GM19240 (cell line): ENCODE results near the gene SYP.
"Not testable (repeated sequence)": the region's sequence is repeated elsewhere in the genome, so short reads cannot be mapped to it uniquely, and the experiment has no call there.

ENCODE experiments used
- DNase-seq: peaks from one replicate; pipeline ENCODE4 v3.0.0; 2011; ENCODE audit warnings: low spot score; ENCODE audit not compliant: insufficient read length

SYP gene

DNA sequence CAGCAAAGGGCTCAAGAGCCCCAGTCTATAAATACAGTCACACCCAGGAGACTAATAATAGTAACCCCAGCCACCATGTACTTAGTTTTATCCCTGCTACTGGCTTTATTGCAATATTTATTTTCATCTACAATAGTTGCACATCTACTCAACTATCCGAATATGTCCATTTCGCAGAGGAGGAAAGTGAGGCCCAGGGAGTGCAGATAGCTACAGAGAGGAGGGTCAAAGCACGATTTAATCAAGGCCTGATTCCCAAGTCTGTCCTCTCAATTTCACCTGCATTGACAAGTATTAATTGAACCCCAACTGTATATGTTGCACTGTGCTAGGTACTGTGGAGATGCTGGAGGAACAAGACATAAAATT is 32.3 kb downstream of the SYP start:
- no peak for DNase-seq

- DNase-seq: no peak
These were observed 32.9 kb downstream of the SYP start for GRCh38 chrX:49166914-49167739.

GRCh38 chrX:49165901-49166881 is 33.8 kb downstream of the SYP start:
- DNase-seq: no peak

DNA sequence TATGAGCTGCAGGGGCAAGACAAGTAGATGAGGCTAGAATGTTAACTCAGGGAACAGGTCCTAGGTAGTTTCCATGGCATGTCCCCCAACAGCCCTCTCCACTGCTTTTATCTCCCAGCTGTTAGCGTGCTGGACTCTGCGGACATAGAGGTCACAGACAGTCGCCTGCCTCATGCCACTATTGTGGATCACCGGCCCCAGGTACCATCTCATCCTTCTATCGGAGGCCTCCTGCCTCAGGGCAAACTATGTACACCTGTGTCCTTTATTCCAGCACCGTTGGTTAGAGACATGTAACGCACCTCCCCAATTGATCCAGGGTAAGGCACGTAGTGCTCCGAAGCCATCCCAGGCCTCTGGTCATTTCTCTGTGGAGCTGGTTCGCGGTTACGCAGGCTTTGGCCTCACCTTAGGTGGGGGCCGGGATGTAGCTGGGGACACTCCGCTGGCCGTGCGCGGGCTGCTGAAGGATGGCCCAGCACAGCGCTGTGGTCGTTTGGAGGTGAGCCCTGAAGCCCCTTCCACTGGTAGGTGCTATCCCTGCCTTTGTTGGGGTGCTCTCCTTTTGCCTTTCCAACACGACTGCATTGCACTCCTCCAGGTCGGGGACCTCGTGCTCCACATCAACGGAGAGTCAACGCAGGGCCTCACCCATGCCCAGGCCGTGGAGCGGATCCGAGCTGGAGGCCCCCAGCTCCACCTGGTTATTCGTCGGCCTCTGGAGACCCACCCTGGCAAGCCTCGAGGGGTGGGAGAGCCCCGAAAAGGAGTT is 35.2 kb downstream of the SYP start:
- DNase-seq: no peak

- DNase-seq: no peak
These were observed 36.2 kb downstream of the SYP start for GRCh38 chrX:49163555-49164419.

DNA sequence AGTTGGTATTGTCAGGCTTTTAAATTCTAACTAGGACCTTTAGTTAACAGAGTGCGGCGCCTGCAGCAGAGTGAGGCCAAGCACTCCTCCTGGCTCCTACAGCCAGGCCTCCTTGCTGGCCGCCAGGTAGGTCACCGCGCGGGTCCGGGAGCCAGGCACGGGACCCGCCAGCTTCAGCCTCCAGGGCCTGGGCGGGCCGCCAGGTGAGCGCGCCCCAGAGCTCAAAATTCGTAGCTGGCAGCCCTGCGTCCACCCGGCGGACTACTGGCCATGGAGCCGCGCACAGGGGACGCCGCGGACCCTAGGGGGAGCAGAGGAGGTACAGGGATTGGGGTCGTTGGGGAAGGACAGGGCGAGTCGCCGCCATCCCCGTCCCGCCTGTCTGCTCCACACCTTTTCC is 37.4 kb downstream of the SYP start, which contains the start of gene MAGIX:
MAGIX (plus strand) TSS at position 139 of the 400 bp plus-strand sequence; CDS start at position 271, 132 bp downstream.
- DNase-seq: no peak

DNA sequence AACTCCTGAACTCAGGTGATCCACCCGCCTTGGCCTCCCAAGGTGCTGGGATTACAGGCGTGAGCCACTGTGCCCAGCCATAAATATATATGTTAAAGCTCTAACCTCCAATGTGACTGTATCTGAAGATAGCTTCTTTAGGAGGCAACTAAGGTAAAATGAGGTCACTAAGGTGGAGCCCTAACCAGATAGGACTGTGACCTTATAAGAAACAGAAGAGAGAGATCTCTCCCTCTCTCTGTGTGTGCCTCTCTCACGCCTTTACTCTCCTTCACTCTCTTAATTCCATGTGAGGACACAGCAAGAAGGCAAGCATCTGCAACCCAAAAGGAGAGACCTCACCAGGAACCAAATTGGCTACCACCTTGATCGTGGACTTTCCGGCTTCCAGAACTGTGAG is 38.4 kb downstream of the SYP start:
- no peak for DNase-seq

GRCh38 chrX:49160908-49161307 is 39.1 kb downstream of the SYP start:
- no peak for DNase-seq

- DNase-seq: no peak
These were observed 42.8 kb downstream of the SYP start for GRCh38 chrX:49157194-49157593.

- peak; percentile 70 for DNase-seq
These were observed 43.8 kb downstream of the SYP start for GRCh38 chrX:49155900-49156837.

- no peak for DNase-seq
These were observed 44.6 kb downstream of the SYP start for GRCh38 chrX:49155243-49155899.

DNA sequence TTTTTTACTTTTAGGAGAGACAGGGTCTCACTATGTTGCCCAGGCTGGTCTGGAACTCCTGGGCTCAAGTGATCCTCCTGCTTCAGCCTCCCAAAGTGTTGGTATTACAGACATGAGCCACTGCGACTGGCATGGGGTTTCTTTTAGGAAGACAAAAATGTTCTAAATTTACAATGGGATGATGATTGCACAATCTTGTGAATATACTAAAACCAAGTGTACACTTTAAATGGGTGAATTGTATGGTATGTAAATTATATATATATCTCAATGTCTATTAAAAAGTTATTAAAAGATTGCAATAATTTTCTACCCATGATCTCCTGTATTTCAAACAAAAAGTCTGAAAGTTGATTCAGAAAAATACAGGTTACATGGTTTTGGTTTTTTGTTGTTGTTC is 46.5 kb downstream of the SYP start:
- no peak for DNase-seq

DNA sequence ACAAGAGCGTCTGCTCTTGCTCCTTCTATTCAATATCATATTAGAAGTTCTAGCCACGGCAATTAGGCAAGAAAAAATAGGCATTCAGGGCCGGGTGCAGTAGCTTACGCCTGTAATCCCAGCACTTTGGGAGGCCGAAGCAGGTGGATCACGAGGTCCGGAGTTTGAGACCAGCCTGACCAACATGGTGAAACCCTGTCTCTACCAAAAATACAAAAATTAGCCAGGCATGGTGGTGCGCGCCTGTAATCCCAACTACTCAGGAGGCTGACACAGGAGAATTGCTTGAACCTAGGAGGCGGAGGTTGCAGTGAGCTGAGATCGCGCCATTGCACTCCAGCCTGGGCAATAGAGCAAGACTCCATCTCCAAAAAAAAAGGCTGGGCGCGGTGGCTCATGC is 50.7 kb downstream of the SYP start:
- not testable (repeated sequence) for DNase-seq

DNA sequence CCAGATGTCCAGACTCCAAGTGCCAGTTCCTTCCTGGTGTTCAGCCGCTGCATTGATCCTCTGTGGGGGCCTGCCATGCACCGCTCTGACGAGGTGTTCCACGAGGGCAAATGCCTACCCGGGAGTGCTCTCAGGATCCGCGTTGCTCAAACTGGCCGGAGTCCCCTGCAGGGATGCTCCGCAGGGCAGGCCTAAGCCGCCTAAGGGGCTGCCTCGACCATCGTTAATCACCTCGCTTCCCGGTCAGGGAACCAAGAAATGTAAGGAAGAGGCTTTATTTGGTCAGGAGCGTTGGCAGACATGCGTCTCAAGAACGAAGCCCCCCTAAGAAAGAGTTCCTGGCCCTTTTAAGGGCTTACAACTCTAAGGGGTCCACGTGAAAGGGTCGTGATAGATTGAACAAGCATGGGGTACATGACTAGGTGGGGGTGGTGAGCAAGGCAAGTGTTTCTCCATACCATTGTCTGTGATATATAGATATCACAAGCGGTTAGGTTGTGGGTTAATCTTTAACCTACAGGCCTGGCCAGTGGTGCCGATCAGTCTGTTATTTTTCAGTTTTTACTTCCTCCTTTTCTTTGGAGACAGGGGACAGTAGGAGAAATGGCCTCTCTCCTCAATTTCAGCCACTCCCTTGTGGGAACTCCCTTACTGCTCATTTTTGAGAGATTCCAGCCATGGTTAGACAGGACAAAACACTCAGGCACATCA is 51.4 kb downstream of the SYP start:
- DNase-seq: not testable (repeated sequence)

- DNase-seq: no peak
These were observed 52.1 kb downstream of the SYP start for GRCh38 chrX:49147936-49148335.

- DNase-seq: no peak
These were observed 52.7 kb downstream of the SYP start for GRCh38 chrX:49147282-49147681.

DNA sequence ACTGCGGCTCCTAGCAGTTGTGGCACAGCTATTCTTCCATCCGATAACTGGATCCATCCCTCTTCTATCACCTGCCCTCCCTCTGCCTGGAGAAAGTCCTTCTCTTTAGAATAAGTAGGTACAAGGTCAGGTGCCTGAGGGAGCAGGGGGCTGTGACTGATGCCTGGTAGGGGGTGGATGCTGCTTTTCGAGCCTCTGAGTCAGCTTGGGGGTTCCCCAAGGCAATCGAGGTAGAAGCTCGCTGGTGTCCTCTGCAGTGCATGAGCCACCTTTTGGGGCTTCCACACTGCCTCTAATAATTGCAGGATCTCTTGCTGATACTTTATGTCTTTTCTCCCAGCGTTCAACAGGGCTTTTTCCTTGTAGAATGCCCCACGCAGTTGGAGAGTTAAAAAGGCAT is 56.8 kb downstream of the SYP start:
- not testable (repeated sequence) for DNase-seq

DNA sequence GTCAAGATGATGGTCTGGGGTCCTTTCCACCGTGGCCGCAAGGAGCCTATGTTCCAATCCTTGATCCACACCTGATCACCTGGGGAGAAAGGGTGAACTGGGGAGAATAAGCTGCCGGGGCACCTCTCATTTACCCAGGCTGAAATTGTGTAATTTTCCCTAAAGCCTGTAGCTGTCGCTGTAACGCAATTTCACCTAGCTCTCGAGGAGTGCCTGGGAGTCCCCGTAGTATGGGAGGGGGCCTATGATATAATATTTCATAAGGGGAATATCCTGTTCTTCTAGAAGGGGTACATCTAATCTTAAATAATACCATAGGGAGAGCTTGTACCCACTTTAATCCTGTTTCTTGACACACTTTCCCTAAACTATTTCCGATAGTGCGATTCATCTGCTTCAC is 57.7 kb downstream of the SYP start:
- DNase-seq: not testable (repeated sequence)
